IMR-90 (cell line): ENCODE measurements around the gene DHH. TPM values are rescaled to one million over a fixed set of nuclear protein-coding genes. Genes with fewer than 3 reads are reported as not detected.

ENCODE experiments used
- ATAC-seq: fragments of 200-7000 bp; cut with Tn5 transposase; 2 replicates; pipeline ENCODE4 v1.9.1; 2020; ENCODE audit warnings: low read depth, mild to moderate bottlenecking, moderate library complexity
- BruUV-seq: library from RNA; stranded (reverse); fragments of 400-500 nt; replicated peaks from 2 replicates; lab custom pipeline; 2021; lab: Mats Ljungman, UMichigan
- CTCF ChIA-PET: fragments of 300-600 bp; formaldehyde crosslinking; extraction: SDS; loops from one replicate; lab custom pipeline; 2021; ENCODE audit warnings: antibody characterized with exemption; lab: Yijun Ruan, JAX
- POLR2A ChIA-PET: fragments of 300-600 bp; sonication (Branson Sonifier 250); formaldehyde crosslinking; loops from one replicate; lab custom pipeline; 2022; ENCODE audit warnings: antibody characterized with exemption; ENCODE audit not compliant: unreplicated experiment; lab: Charles Lee
- DNase-seq: peaks from one replicate; pipeline ENCODE4 v3.0.0; 2013
- H2AFZ ChIP-seq: replicated peaks from 2 replicates; pipeline ENCODE3; 2013; ENCODE audit warnings: low read length, mild to moderate bottlenecking; ENCODE audit not compliant: poor library complexity
- H2AK5ac ChIP-seq: 2 replicates; pipeline ENCODE4 v1.6.1; 2013; ENCODE audit warnings: low read depth, low read length, inconsistent platforms
- H2AK9ac ChIP-seq: replicated peaks from 2 replicates; pipeline ENCODE3; 2013; ENCODE audit warnings: mild to moderate bottlenecking, low read depth, low read length, moderate library complexity; ENCODE audit not compliant: poor library complexity
- H2BK120ac ChIP-seq: 2 replicates; pipeline ENCODE4 v1.6.1; 2013; ENCODE audit warnings: low read depth, low read length, inconsistent platforms
- H2BK15ac ChIP-seq: 3 replicates; pipeline ENCODE4 v1.6.1; 2013; ENCODE audit warnings: low read depth, low read length, inconsistent platforms
- H2BK20ac ChIP-seq: 2 replicates; pipeline ENCODE4 v1.6.1; 2013; ENCODE audit warnings: low read depth, mild to moderate bottlenecking, inconsistent platforms, low read length, moderate library complexity
- H2BK5ac ChIP-seq: 2 replicates; pipeline ENCODE4 v1.6.1; 2013; ENCODE audit warnings: mild to moderate bottlenecking, low read depth, low read length, inconsistent platforms; ENCODE audit not compliant: poor library complexity, severe bottlenecking
- H3K14ac ChIP-seq: replicated peaks from 2 replicates; pipeline ENCODE4 v1.6.1; 2013; ENCODE audit warnings: low read depth, low read length, inconsistent platforms
- H3K18ac ChIP-seq: 2 replicates; pipeline ENCODE4 v1.6.1; 2013; ENCODE audit warnings: low read depth, low read length, control low read depth
- H3K23ac ChIP-seq: 2 replicates; pipeline ENCODE4 v1.6.1; 2013; ENCODE audit warnings: low read depth, low read length, inconsistent platforms
- H3K27ac ChIP-seq: 2 replicates; pipeline ENCODE4 v1.5.1; 2013; ENCODE audit warnings: mild to moderate bottlenecking, control low read depth, low read length; ENCODE audit not compliant: insufficient read depth
- H3K27me3 ChIP-seq: 2 replicates; pipeline ENCODE4 v1.6.1; 2013; ENCODE audit warnings: low read length; ENCODE audit not compliant: control insufficient read depth, insufficient read depth
- H3K36me3 ChIP-seq: 2 replicates; pipeline ENCODE4 v1.6.1; 2013; ENCODE audit warnings: low read length, mixed read lengths; ENCODE audit not compliant: control insufficient read depth, insufficient read depth
- H3K4ac ChIP-seq: 2 replicates; pipeline ENCODE4 v1.6.1; 2013; ENCODE audit warnings: low read depth, low read length, inconsistent platforms
- H3K4me1 ChIP-seq: 2 replicates; pipeline ENCODE4 v1.6.1; 2013; ENCODE audit warnings: low read length, mixed read lengths; ENCODE audit not compliant: control insufficient read depth, insufficient read depth
- H3K4me2 ChIP-seq: 2 replicates; pipeline ENCODE4 v1.6.1; 2013; ENCODE audit warnings: low read depth, mild to moderate bottlenecking, control low read depth, low read length, moderate library complexity
- H3K4me3 ChIP-seq: 2 replicates; pipeline ENCODE4 v1.5.1; 2013; ENCODE audit warnings: low read depth, mild to moderate bottlenecking, control low read depth, low read length, moderate library complexity; ENCODE audit not compliant: insufficient read depth
- H3K56ac ChIP-seq: 2 replicates; pipeline ENCODE4 v1.6.1; 2013; ENCODE audit warnings: low read length, inconsistent platforms; ENCODE audit not compliant: insufficient read depth; ENCODE audit errors: extremely low read depth
- H3K79me1 ChIP-seq, 2 experiments: 2 replicates each; pipeline ENCODE4 v1.6.1; 2013; ENCODE audit warnings: low read length in 2 of 2, inconsistent platforms in 1 of 2, low read depth in 1 of 2
- H3K9ac ChIP-seq: 2 replicates; pipeline ENCODE4 v1.6.1; 2013; ENCODE audit warnings: low read depth, low read length, control low read depth
- H3K9me1 ChIP-seq: 2 replicates; pipeline ENCODE4 v1.6.1; 2013; ENCODE audit warnings: low read length, inconsistent platforms; ENCODE audit not compliant: insufficient read depth
- H3K9me3 ChIP-seq: 2 replicates; pipeline ENCODE4 v1.6.1; 2013; ENCODE audit warnings: low read length; ENCODE audit not compliant: control insufficient read depth, insufficient read depth
- H4K20me1 ChIP-seq: 2 replicates; pipeline ENCODE4 v1.6.1; 2013; ENCODE audit warnings: low read length, inconsistent platforms; ENCODE audit not compliant: insufficient read depth
- H4K5ac ChIP-seq: 2 replicates; pipeline ENCODE4 v1.6.1; 2013; ENCODE audit warnings: mild to moderate bottlenecking, low read depth, low read length, control low read depth
- H4K8ac ChIP-seq, 2 experiments: 2 replicates each; pipeline ENCODE4 v1.6.1; 2013; ENCODE audit warnings: low read depth in 2 of 2, low read length in 2 of 2, control low read depth in 1 of 2, inconsistent platforms in 1 of 2
- H4K91ac ChIP-seq: 2 replicates; pipeline ENCODE4 v1.6.1; 2013; ENCODE audit warnings: low read depth, low read length, inconsistent platforms; ENCODE audit not compliant: insufficient read depth
- CHD1 ChIP-seq: IDR thresholded peaks from 2 replicates; pipeline ENCODE4 v1.6.1; 2012; ENCODE audit warnings: low read depth, low read length, improper control_type of control experiment
- ELK1 ChIP-seq: fragments of 150-350 bp; IDR thresholded peaks from 2 replicates; pipeline ENCODE4 v1.6.1; 2016; ENCODE audit warnings: low read depth, mild to moderate bottlenecking, low read length, moderate library complexity, borderline replicate concordance
- MAZ ChIP-seq: IDR thresholded peaks from 2 replicates; pipeline ENCODE4 v1.6.1; 2012; ENCODE audit warnings: low read depth, mild to moderate bottlenecking, low read length, improper control_type of control experiment, moderate library complexity, borderline replicate concordance
- MXI1 ChIP-seq: IDR thresholded peaks from 2 replicates; pipeline ENCODE4 v1.6.1; 2012; ENCODE audit warnings: low read depth, mild to moderate bottlenecking, low read length, moderate library complexity, borderline replicate concordance
- POLR2A ChIP-seq: IDR thresholded peaks from 2 replicates; pipeline ENCODE4 v1.6.1; 2012; ENCODE audit warnings: mild to moderate bottlenecking, low read depth, low read length
- USF2 ChIP-seq: fragments of 150-350 bp; IDR thresholded peaks from 2 replicates; pipeline ENCODE4 v1.6.1; 2017; ENCODE audit warnings: mild to moderate bottlenecking, antibody characterized with exemption, low read length, low read depth
- WGBS, 2 experiments: methylation state at CpG; one replicate each; pipeline versions ENCODE4 v1.1.5 to v1.1.7; 2013; ENCODE audit warnings: missing lambda C conversion rate in 2 of 2; ENCODE audit not compliant: insufficient read length in 1 of 2; ENCODE audit errors: extremely low coverage in 2 of 2; 5-methylcytosine and 5-hydroxymethylcytosine counted together
- dilution Hi-C: fragments of 300-500 bp; cut with HindIII; formaldehyde crosslinking; loops from one replicate; pipeline ENCODE4 v1.14.3; 2018; ENCODE audit warnings: low sequenced_read_pairs; ENCODE audit not compliant: unreplicated experiment
- in situ Hi-C: fragments of 300-500 bp; cut with MboI; formaldehyde crosslinking; loops from 3 replicates; pipeline ENCODE4 v1.14.3; 2019; ENCODE audit warnings: low sequenced_read_pairs, inconsistent platforms, mixed read lengths
- intact Hi-C: fragments of 100-400 bp; cut with micrococcal nuclease; formaldehyde crosslinking; loops from 2 replicates; pipeline ENCODE4 v1.10.0; 2022
- polyA plus RNA-seq, 3 experiments: library from polyadenylated mRNA; depleted of rRNA; stranded (reverse); fragments of >200 nt; gene quantifications; 2 replicates each; pipeline ENCODE4 v1.2.3, GENCODE V29; 2012; ENCODE audit warnings: low replicate concordance in 1 of 3
- total RNA-seq: library from RNA; depleted of rRNA; stranded (reverse); fragments of >200 nt; gene quantifications from 2 replicates; pipeline ENCODE4 v1.2.3, GENCODE V29; 2012

Gene DHH
- total and polyA plus RNA-seq, 2 of the 4 experiments (the other 2 are of a cell fraction) = under 0.01 to 0.07 TPM

GRCh38 chr12:49131051-49131893, 36.7 kb upstream of the DHH start, which contains the start of gene TUBA1B:
TUBA1B (minus strand) TSS chr12:49131395; CDS start chr12:49131300, 95 bp downstream.
- ChIA-PET CTCF (interaction anchor here (0.7 to 2.8 kb wide), 6 partner anchors 20 to 114 kb away, joined by 3 to 10 read pairs (median 4); no protein-coding TSS in a partner anchor), POLR2A (interaction anchor here (0.5 to 1.8 kb wide), 13 partner anchors 56 to 378 kb away, joined by 3 to 10 read pairs (median 4); partner anchors contain the start of gene TUBA1A)
- Histone ChIP-seq H2BK20ac (peak within 1 kb of the TSS; percentile 1; the same call in 1 of the 2 replicates), H3K14ac (peak within 1 kb of the TSS; percentile 97), H3K79me1 (peaks cover 6 to 49% of the 10 kb centered on the region in 2 experiments), H4K8ac (peak within 1 kb of the TSS; percentile 82 to 99), H3K9me3 (no peaks in the 10 kb centered on the region), H3K4me2 (peak within 1 kb of the TSS; percentile 87), H4K20me1 (peaks cover 40% of the 10 kb centered on the region), H3K4ac (peak within 1 kb of the TSS; percentile 97), H2BK120ac (peak within 1 kb of the TSS; percentile 63), H3K9ac (peak within 1 kb of the TSS; percentile 95), H3K56ac (peak within 1 kb of the TSS; percentile 99), H3K18ac (peak within 1 kb of the TSS; percentile 74), H3K4me3 (peak within 1 kb of the TSS; percentile 82), H3K9me1 (no peaks in the 10 kb centered on the region), H3K4me1 (peaks cover 7% of the 10 kb centered on the region), H2BK15ac (peak within 1 kb of the TSS; percentile 30; the same call in 1 of the 3 replicates), H3K36me3 (peaks cover 25% of the 10 kb centered on the region), H2AFZ (peak within 1 kb of the TSS; percentile 90), H3K27me3 (no peaks in the 10 kb centered on the region), H3K23ac (peak within 1 kb of the TSS; percentile 98), H3K27ac (peak within 1 kb of the TSS; percentile 89), H4K5ac (peak within 1 kb of the TSS; percentile 96), H2BK5ac (peak within 1 kb of the TSS; percentile 89), H2AK9ac (peak within 1 kb of the TSS; percentile 100), H2AK5ac (peak within 1 kb of the TSS; percentile 96), H4K91ac (peak within 1 kb of the TSS; percentile 97)
- intact Hi-C loops = loop anchor here (1.0 to 10.0 kb wide), 3 partner anchors 58 to 134 kb away; partner anchors contain the start of genes TUBA1A and TUBA1C
- TF ChIP-seq MAZ (peak; percentile 94), ELK1 (no peak), USF2 (no peak), MXI1 (peak; percentile 74; the same call in 1 of the 2 replicates), CHD1 (0 out of 2 replicates have a peak, but pooled peaks have one; percentile 10), POLR2A (peak; percentile 99)
- in situ Hi-C loops = loop anchor here (10.0 kb wide), 1 partner anchor 54 kb away; the partner anchor contains the start of gene TUBA1A
- DNase-seq (peak; percentile 82), ATAC-seq (peak; percentile 90)
- 1% methylated on average over 63 of the region's 79 CpGs; no CpG with 5 or more reads in 1 of the 2 experiments for WGBS, 2 experiments
- BruUV-seq = no TSS peak
- dilution Hi-C loops = no loop called here
